A549 (cell line): ENCODE measurements around the gene HCFC1R1. TPM values are rescaled to one million over a fixed set of nuclear protein-coding genes. Genes with fewer than 3 reads are reported as not detected.
A peak's percentile ranks its signal among the peaks of the same experiment; 100 is the strongest.

Source experiments
- ATAC-seq, 2 experiments: fragments of 200-7000 bp in 1 of 2; fragments of >200 bp in 1 of 2; cut with Nextera tagmentation in 1 of 2; cut with Tn5 transposase in 1 of 2; 3 replicates each; pipeline versions ENCODE4 v1.8.0 to v1.9.1; 2018 to 2020; ENCODE audit warnings: mild to moderate bottlenecking in 1 of 2, moderate library complexity in 1 of 2
- CTCF ChIA-PET: fragments of 300-600 bp; sonication (Branson Sonifier 250); formaldehyde crosslinking; extraction: SDS; loops from one replicate; lab custom pipeline; 2021; ENCODE audit warnings: antibody characterized with exemption, inconsistent platforms; lab: Yijun Ruan, JAX
- POLR2A ChIA-PET: fragments of 350-600 bp; formaldehyde crosslinking; extraction: SDS; loops from one replicate; lab custom pipeline; 2021; ENCODE audit warnings: antibody characterized with exemption, inconsistent platforms; lab: Yijun Ruan, JAX
- DNase-seq, 2 experiments: peaks; one replicate each; pipeline versions ENCODE4 v3.0.0 to v3.0.0-alpha.2; 2011 to 2016; ENCODE audit warnings: low read depth in 1 of 2, low spot score in 1 of 2
- FAIRE-seq: peaks from 2 replicates; lab custom pipeline; 2011; peaks lifted over from hg19 to GRCh38; lab: Jason Lieb, UNC
- H3K27ac ChIP-seq, 2 experiments: fragments of >200 bp; sonication (Bioruptor Twin); formaldehyde crosslinking; 3 replicates each; pipeline ENCODE4 v1.5.1; 2016 to 2017
- H3K4me1 ChIP-seq: fragments of >200 bp; sonication (Bioruptor Twin); formaldehyde crosslinking; 3 replicates; pipeline ENCODE4 v1.6.1; 2016
- H3K4me2 ChIP-seq: fragments of >200 bp; sonication (Bioruptor Twin); formaldehyde crosslinking; 3 replicates; pipeline ENCODE4 v1.6.1; 2016
- H3K4me3 ChIP-seq: fragments of >200 bp; sonication (Bioruptor Twin); formaldehyde crosslinking; 3 replicates; pipeline ENCODE4 v1.5.1; 2016
- H3K9me3 ChIP-seq: fragments of >200 bp; sonication (Bioruptor Twin); formaldehyde crosslinking; 3 replicates; pipeline ENCODE4 v1.6.1; 2016
- CEBPB ChIP-seq, 2 experiments: fragments of >200 bp in 1 of 2; sonication (Bioruptor Twin) in 1 of 2; formaldehyde crosslinking in 1 of 2; IDR thresholded peaks; 2 replicates each; pipeline ENCODE4 v1.6.1; 2012 to 2016
- EHMT2 ChIP-seq: fragments of 200-600 bp; sonication (generic); IDR thresholded peaks from 2 replicates; pipeline ENCODE4 v1.6.1; 2016; ENCODE audit warnings: antibody characterized with exemption, low read depth, mild to moderate bottlenecking, moderate library complexity
- EP300 ChIP-seq, 2 experiments: fragments of >200 bp; sonication (Bioruptor Twin); formaldehyde crosslinking; IDR thresholded peaks; 2 replicates in 1 of 2; 3 replicates in 1 of 2; pipeline ENCODE4 v1.6.1; 2016 to 2017
- FOSB ChIP-seq: fragments of 250-450 bp; sonication (Bioruptor Pico); IDR thresholded peaks from 2 replicates; pipeline ENCODE4 v1.5.0; 2020; ENCODE audit warnings: mild to moderate bottlenecking, moderate library complexity
- FOSL2 ChIP-seq, 2 experiments: fragments of 450-650 bp in 1 of 2; fragments of >200 bp in 1 of 2; sonication (Bioruptor Twin) in 1 of 2; formaldehyde crosslinking; IDR thresholded peaks; 2 replicates each; pipeline versions ENCODE4 v1.5.0 to v1.6.1; 2016 to 2020; ENCODE audit warnings: mild to moderate bottlenecking in 1 of 2, moderate library complexity in 1 of 2
- FOXS1 ChIP-seq: fragments of 250-450 bp; sonication (Bioruptor Pico); IDR thresholded peaks from 2 replicates; pipeline ENCODE4 v1.5.0; 2020; ENCODE audit warnings: mild to moderate bottlenecking, moderate library complexity
- GATA3 ChIP-seq: IDR thresholded peaks from 2 replicates; pipeline ENCODE4 v1.6.1; 2012; ENCODE audit warnings: borderline replicate concordance
- HEYL ChIP-seq: fragments of 250-450 bp; sonication (Bioruptor Pico); IDR thresholded peaks from 2 replicates; pipeline ENCODE4 v1.8.0; 2021; ENCODE audit warnings: mild to moderate bottlenecking, moderate library complexity
- HOXA7 ChIP-seq: fragments of 250-450 bp; sonication (Bioruptor Pico); IDR thresholded peaks from 2 replicates; pipeline ENCODE4 v1.5.0; 2020; ENCODE audit warnings: mild to moderate bottlenecking, moderate library complexity
- HOXB5 ChIP-seq: fragments of 250-450 bp; sonication (Bioruptor Pico); IDR thresholded peaks from 2 replicates; pipeline ENCODE4 v1.5.0; 2020; ENCODE audit warnings: mild to moderate bottlenecking, moderate library complexity
- MAZ ChIP-seq: fragments of 150-350 bp; IDR thresholded peaks from 2 replicates; pipeline ENCODE4 v1.6.1; 2014; ENCODE audit warnings: antibody characterized with exemption, low read depth, low read length, borderline replicate concordance
- NFE2L2 ChIP-seq: fragments of 150-350 bp; conservative IDR thresholded peaks from 2 replicates; pipeline ENCODE4 v1.6.1; 2014; ENCODE audit warnings: low read length
- NPAS2 ChIP-seq: fragments of 250-450 bp; sonication (Bioruptor Pico); IDR thresholded peaks from 2 replicates; pipeline ENCODE4 v1.8.0; 2022; ENCODE audit warnings: mild to moderate bottlenecking, moderate library complexity, borderline replicate concordance
- PHF8 ChIP-seq: fragments of 200-600 bp; sonication (generic); IDR thresholded peaks from 2 replicates; pipeline ENCODE4 v1.6.1; 2016; ENCODE audit warnings: low read depth, mild to moderate bottlenecking, antibody characterized with exemption, moderate library complexity, borderline replicate concordance
- POLR2A ChIP-seq: IDR thresholded peaks from 2 replicates; pipeline ENCODE4 v1.6.1; 2012; ENCODE audit warnings: mild to moderate bottlenecking, low read length
- POLR2AphosphoS2 ChIP-seq: conservative IDR thresholded peaks from 2 replicates; pipeline ENCODE4 v1.6.1; 2012; ENCODE audit warnings: low read length, improper control_type of control experiment, inconsistent platforms
- RAD21 ChIP-seq, 2 experiments: fragments of >200 bp in 1 of 2; sonication (Bioruptor Twin) in 1 of 2; formaldehyde crosslinking in 1 of 2; IDR thresholded peaks in 1 of 2; conservative IDR thresholded peaks in 1 of 2; 2 replicates in 1 of 2; 3 replicates in 1 of 2; pipeline ENCODE4 v1.6.1; 2012 to 2018; ENCODE audit warnings: inconsistent platforms in 1 of 2
- RARB ChIP-seq: fragments of 250-450 bp; sonication (Bioruptor Pico); IDR thresholded peaks from 2 replicates; pipeline ENCODE4 v1.8.0; 2021; ENCODE audit warnings: mild to moderate bottlenecking, moderate library complexity
- RFX5 ChIP-seq: fragments of 450-650 bp; IDR thresholded peaks from 2 replicates; pipeline ENCODE4 v1.7.1; 2014; ENCODE audit warnings: antibody characterized with exemption, mild to moderate bottlenecking, moderate library complexity
- SREBF2 ChIP-seq: fragments of 450-650 bp; IDR thresholded peaks from 2 replicates; pipeline ENCODE4 v1.6.1; 2014; ENCODE audit warnings: mild to moderate bottlenecking, moderate library complexity
- TP53 ChIP-seq: fragments of 250-450 bp; sonication (Bioruptor Pico); IDR thresholded peaks from 2 replicates; pipeline ENCODE4 v1.5.0; 2021; ENCODE audit warnings: mild to moderate bottlenecking, moderate library complexity
- ZC3H11A ChIP-seq: fragments of 450-650 bp; IDR thresholded peaks from 2 replicates; pipeline ENCODE4 v1.6.1; 2014; ENCODE audit warnings: antibody characterized with exemption, mild to moderate bottlenecking
- WGBS: methylation state at CpG from one replicate; pipeline ENCODE4 v1.1.6; 2017; ENCODE audit errors: missing lambda C conversion rate; 5-methylcytosine and 5-hydroxymethylcytosine counted together
- polyA plus RNA-seq, 4 experiments: library from polyadenylated mRNA; depleted of rRNA in 3 of 4; stranded (reverse); fragments of >200 nt; fragmentation: RNase III in 1 of 4; extraction: RNeasy Plus Mini Kit Qiagen cat#74134 plus additional on column Dnase treatment in 1 of 4; gene quantifications; 2 replicates in 3 of 4; 3 replicates in 1 of 4; pipeline ENCODE4 v1.2.3, GENCODE V29; 2011 to 2017
- TF ChIP-seq, protein P1 (sequence below): IDR thresholded peaks from 2 replicates; pipeline ENCODE4 v1.6.1; 2012; ENCODE audit warnings: low read depth, borderline replicate concordance
- TF ChIP-seq, protein P2 (sequence below): fragments of 150-350 bp; IDR thresholded peaks from 2 replicates; pipeline ENCODE4 v1.6.1; 2014; ENCODE audit warnings: low read depth, mild to moderate bottlenecking, low read length
- TF ChIP-seq, protein P3 (sequence below): fragments of 250-450 bp; sonication (Bioruptor Pico); IDR thresholded peaks from 2 replicates; pipeline ENCODE4 v1.5.0; 2021; ENCODE audit warnings: mild to moderate bottlenecking, moderate library complexity, borderline replicate concordance
- TF ChIP-seq, protein P4 (sequence below): IDR thresholded peaks from 2 replicates; pipeline ENCODE4 v1.6.1; 2012
- TF ChIP-seq, protein P5 (sequence below): fragments of 450-650 bp; IDR thresholded peaks from 2 replicates; pipeline ENCODE4 v1.6.1; 2014; ENCODE audit warnings: antibody characterized with exemption
- TF ChIP-seq, protein P6 (sequence below): fragments of 250-450 bp; sonication (Bioruptor Pico); IDR thresholded peaks from 2 replicates; pipeline ENCODE4 v1.5.0; 2020; ENCODE audit warnings: low read depth, mild to moderate bottlenecking, moderate library complexity
- TF ChIP-seq, protein P7 (sequence below): fragments of >200 bp; sonication (Bioruptor Twin); formaldehyde crosslinking; IDR thresholded peaks from 2 replicates; pipeline ENCODE4 v1.6.1; 2016
- TF ChIP-seq, protein P8 (sequence below): IDR thresholded peaks from 2 replicates; pipeline ENCODE4 v1.6.1; 2012

The HCFC1R1 gene
- polyA plus RNA-seq, 2 of the 4 experiments (the other 2 are of a cell fraction): 46.4 to 179 TPM

DNA sequence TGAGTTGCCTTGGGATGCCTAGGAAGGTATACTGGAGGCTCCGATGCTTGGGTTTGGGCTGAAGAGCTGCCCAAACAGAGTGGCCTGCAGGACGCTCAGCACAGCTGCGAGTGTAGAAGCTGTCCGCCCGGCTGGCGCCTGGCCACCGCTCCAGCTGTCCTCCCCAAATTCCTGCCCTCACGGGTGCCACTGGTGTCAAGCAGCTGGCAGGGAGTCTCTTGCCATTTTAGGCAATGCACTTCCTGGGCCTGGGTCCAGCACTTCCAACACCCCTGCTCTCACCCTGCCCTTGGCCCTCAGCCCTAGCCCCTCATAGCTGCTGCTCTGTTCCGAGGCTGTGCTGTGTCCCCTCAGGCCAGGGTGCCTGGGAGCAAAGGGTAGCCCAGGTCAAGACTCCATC lies 38.3 kb downstream of the HCFC1R1 start (continued):
- TF ChIP-seq SREBF2 (no peak), POLR2A (no peak)

DNA sequence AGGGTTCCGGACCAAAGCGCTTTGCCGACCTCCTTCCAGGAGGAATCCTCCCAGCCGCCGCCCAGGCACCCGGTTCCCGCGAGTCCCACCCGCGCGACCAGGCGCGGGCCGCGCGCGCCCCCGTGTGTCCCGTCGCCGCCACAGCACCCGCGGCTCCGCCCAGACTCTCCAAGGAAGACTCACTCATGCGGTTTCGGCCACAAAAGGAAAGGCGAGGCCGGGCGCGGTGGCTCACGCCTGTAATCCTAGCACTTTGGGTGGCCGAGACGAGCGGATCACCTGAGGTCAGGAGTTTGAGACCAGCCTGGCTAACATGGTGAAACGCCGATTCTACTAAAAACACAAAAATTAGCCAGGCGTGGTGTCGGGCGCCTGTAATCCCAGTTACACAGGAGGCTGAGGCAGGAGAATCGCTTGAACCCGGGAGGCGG lies 40.0 kb downstream of the HCFC1R1 start:
- DNase-seq (peak; percentile 81 to 91), ATAC-seq (peak; percentile 69 to 74), FAIRE-seq (no peak)
- Histone ChIP-seq H3K9me3 (no peaks in the 10 kb centered on the region), H3K4me2 (peak overlapping the region; percentile 81), H3K4me3 (peak overlapping the region; percentile 36), H3K27ac (peak overlapping the region; percentile 70 to 84), H3K4me1 (peaks cover 18% of the 10 kb centered on the region; the same call in 2 of the 3 replicates)
- CTCF ChIA-PET: interaction anchor here (0.8 to 3.9 kb wide), 10 partner anchors 10 to 215 kb away, joined by 3 to 18 read pairs (median 4); no protein-coding TSS in a partner anchor
- WGBS: 8% methylated on average over 35 of the region's 42 CpGs
- POLR2A ChIA-PET: interaction anchor here (1.3 kb wide), 1 partner anchor 36 kb away, joined by 5 read pairs; the partner anchor contains the start of gene TNFRSF12A
- TF ChIP-seq PHF8 (no peak), GATA3 (no peak), EHMT2 (no peak), CEBPB (IDR thresholded peaks at IDR 0.05) (no peak), EP300 (IDR thresholded peaks at IDR 0.05) (no peak), RAD21 (conservative IDR thresholded peaks at IDR 0.05 in 1 of 2, IDR thresholded peaks at IDR 0.05 in 1 of 2) (peak; percentile 64 to 86; a peak in 4 of 5 replicates), RFX5 (no peak), TP53 (CRISPR knock-in tag) (peak; percentile 70; the same call in 1 of the 2 replicates), HEYL (no peak), NPAS2 (no peak), FOSB (no peak), NFE2L2 (no peak), RARB (no peak), HOXB5 (no peak), HOXA7 (CRISPR knock-in tag) (no peak), MAZ (no peak), ZC3H11A (no peak), FOSL2 (IDR thresholded peaks at IDR 0.05) (no peak), FOSL2 (CRISPR knock-in tag; IDR thresholded peaks at IDR 0.05) (peak; percentile 8; the same call in 1 of the 2 replicates), POLR2AphosphoS2 (no peak), FOXS1 (no peak)
- TF ChIP-seq, protein P1, sequence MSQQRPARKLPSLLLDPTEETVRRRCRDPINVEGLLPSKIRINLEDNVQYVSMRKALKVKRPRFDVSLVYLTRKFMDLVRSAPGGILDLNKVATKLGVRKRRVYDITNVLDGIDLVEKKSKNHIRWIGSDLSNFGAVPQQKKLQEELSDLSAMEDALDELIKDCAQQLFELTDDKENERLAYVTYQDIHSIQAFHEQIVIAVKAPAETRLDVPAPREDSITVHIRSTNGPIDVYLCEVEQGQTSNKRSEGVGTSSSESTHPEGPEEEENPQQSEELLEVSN: peak; percentile 41; the same call in 1 of the 2 replicates
- TF ChIP-seq, protein P2, sequence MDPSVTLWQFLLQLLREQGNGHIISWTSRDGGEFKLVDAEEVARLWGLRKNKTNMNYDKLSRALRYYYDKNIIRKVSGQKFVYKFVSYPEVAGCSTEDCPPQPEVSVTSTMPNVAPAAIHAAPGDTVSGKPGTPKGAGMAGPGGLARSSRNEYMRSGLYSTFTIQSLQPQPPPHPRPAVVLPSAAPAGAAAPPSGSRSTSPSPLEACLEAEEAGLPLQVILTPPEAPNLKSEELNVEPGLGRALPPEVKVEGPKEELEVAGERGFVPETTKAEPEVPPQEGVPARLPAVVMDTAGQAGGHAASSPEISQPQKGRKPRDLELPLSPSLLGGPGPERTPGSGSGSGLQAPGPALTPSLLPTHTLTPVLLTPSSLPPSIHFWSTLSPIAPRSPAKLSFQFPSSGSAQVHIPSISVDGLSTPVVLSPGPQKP: no peak
- TF ChIP-seq, protein P3, sequence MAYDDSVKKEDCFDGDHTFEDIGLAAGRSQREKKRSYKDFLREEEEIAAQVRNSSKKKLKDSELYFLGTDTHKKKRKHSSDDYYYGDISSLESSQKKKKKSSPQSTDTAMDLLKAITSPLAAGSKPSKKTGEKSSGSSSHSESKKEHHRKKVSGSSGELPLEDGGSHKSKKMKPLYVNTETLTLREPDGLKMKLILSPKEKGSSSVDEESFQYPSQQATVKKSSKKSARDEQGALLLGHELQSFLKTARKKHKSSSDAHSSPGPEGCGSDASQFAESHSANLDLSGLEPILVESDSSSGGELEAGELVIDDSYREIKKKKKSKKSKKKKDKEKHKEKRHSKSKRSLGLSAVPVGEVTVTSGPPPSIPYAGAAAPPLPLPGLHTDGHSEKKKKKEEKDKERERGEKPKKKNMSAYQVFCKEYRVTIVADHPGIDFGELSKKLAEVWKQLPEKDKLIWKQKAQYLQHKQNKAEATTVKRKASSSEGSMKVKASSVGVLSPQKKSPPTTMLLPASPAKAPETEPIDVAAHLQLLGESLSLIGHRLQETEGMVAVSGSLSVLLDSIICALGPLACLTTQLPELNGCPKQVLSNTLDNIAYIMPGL (CRISPR knock-in tag): no peak
- TF ChIP-seq, protein P4, sequence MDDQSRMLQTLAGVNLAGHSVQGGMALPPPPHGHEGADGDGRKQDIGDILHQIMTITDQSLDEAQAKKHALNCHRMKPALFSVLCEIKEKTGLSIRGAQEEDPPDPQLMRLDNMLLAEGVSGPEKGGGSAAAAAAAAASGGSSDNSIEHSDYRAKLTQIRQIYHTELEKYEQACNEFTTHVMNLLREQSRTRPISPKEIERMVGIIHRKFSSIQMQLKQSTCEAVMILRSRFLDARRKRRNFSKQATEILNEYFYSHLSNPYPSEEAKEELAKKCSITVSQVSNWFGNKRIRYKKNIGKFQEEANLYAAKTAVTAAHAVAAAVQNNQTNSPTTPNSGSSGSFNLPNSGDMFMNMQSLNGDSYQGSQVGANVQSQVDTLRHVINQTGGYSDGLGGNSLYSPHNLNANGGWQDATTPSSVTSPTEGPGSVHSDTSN: no peak
- TF ChIP-seq, protein P5, sequence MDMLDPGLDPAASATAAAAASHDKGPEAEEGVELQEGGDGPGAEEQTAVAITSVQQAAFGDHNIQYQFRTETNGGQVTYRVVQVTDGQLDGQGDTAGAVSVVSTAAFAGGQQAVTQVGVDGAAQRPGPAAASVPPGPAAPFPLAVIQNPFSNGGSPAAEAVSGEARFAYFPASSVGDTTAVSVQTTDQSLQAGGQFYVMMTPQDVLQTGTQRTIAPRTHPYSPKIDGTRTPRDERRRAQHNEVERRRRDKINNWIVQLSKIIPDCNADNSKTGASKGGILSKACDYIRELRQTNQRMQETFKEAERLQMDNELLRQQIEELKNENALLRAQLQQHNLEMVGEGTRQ: no peak
- TF ChIP-seq, protein P6, sequence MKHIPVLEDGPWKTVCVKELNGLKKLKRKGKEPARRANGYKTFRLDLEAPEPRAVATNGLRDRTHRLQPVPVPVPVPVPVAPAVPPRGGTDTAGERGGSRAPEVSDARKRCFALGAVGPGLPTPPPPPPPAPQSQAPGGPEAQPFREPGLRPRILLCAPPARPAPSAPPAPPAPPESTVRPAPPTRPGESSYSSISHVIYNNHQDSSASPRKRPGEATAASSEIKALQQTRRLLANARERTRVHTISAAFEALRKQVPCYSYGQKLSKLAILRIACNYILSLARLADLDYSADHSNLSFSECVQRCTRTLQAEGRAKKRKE (CRISPR knock-in tag): no peak
- TF ChIP-seq, protein P7, sequence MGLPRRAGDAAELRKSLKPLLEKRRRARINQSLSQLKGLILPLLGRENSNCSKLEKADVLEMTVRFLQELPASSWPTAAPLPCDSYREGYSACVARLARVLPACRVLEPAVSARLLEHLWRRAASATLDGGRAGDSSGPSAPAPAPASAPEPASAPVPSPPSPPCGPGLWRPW: no peak
- TF ChIP-seq, protein P8, sequence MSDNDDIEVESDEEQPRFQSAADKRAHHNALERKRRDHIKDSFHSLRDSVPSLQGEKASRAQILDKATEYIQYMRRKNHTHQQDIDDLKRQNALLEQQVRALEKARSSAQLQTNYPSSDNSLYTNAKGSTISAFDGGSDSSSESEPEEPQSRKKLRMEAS: peak; percentile 88
